DMS 273 (cell line): Measurements from ENCODE around the gene SLC20A1.

Experiments
- DNase-seq: peaks from one replicate; lab custom pipeline; 2025; ENCODE audit not compliant: unreplicated experiment; lab: John Stamatoyannopoulos, UW

SLC20A1 gene

DNA sequence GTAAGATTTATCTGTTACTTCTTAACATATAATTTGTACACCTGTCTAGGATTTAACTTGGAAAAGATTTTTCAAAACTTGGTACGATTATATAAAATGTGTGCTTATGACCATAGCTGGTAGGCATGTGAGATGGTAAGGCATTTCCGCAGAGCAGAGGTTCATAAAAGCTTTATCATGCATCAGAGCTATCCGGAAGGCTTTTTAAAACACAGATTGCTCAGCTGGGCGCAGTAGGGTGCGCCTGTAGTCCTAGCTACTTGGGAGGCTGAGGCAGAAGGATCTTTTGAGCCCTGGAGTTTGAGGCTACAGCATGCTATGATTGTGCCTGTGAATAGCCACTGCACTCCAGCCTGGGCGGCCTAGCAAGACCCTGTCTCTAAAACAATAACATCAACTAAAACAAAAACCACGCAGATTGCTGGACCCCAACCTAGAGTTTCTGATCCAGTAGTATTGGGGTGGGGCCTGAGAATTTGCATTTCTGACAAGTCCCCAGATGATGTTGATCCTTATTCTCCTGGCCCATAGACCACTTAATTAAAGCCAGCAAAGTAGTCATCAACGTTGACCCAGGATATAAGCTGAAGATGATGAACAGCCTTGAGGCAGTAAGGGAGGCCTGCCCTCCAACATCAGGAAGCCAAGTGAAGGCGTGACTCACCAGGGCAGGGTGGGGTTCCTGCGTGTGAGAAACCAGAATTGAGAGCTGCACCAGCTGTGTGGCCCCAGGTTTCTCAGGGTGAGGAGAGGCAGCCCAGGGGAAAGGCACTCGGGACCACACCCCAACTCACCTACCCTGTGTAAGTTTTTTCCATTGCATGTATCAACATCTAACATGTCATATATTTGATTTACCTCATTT lies 21.6 kb upstream of the SLC20A1 start:
- no peak for DNase-seq

DNA sequence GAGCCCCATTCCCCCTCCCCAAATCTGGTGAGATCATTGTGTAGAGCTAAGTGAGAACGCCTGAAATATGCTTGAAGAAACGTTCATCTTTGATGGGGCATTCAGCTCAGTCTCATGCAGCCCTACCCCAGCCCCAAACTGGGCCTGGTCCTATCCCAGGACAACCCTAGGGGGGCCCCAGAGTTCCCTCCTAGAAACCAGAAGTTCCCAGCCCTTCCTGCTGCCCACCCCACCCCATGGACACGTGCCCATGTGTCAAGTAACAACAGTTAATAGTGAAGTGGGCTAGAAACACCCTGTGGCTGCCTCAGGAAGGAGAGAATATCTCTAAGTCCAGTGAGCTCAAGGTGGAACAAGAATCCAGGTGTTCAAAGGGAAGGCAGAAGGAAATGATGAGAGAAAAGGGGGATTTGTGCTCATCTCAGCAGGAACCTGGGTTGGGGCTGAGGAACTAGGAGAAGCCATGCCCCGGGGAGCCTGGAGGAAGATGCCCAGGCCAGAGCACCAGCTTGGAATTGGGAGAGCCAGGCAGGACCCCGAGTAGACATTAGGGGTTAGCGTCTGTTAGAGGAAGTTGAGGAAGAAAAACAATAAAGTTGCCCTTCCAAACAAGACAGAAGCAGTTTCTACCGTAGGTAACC lies 20.1 kb upstream of the SLC20A1 start:
- no peak for DNase-seq

DNA sequence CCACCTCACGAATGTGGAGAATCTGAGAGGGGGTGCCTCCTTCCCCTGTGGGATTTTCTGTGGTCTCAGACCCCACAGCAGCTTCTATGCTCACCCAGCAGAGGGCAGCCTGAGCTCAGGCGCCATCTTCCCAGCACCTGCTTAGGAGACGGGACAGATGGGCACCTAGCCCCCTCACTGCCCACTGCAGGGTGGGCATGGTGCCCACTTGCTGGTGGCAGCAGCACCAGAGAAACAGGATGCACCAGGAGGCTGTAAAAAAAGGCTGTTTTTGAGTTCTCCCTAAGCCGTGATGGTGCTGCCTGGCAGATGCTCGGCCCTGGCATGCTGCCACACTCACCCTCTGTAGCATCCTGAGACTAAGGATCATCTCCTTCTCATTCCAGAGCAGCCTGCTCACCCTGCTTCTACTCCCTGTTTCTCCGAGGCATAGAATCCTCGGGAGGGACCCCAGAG lies 19.1 kb upstream of the SLC20A1 start:
- peak; percentile 96 for DNase-seq

DNA sequence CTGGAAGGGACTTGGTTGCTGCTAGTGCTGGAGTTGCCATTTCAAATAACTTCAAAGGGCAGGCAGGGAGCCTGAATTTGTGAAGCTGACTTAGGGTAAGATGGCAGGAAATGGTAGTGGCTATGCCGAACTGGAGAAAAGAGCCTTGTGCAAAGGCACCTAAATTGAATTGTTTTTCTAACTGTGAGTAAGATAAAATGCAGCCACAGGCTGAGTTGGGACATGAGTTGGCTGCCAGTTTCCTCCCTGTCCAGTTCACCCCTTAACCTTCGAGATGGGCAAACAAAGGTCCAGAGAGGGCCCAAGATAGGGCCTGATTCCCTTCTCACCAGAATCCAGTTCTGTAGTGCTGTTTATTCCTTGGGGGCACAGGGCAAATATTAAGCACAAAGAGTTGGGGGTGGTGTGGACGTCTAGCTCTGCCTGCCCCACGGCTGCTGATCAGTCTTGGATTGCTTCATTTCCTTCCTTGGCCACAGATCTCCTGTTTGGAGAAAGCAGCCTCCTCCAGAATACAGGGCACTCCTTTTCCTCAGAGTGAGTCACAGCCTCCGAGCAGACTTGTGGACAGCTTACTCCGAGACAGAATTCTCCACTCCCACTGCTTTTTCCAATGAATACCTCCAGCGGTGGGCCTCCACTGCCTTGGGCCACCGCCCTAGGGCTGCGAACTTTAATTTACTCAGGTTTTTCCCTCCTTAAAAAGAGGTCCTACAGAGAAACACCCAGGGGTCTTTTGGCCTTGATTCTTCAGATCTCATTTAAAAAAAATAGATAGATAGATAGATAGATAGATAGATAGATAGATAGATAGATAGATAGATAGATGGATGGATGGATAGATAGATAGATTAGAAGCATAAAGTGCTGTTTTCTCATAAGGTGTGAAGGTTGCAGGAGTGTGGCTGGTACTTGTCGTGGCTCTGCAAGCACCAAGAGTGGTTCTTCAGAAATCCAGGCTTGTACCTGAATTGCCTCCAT lies 18.4 kb upstream of the SLC20A1 start:
- no peak for DNase-seq

DNA sequence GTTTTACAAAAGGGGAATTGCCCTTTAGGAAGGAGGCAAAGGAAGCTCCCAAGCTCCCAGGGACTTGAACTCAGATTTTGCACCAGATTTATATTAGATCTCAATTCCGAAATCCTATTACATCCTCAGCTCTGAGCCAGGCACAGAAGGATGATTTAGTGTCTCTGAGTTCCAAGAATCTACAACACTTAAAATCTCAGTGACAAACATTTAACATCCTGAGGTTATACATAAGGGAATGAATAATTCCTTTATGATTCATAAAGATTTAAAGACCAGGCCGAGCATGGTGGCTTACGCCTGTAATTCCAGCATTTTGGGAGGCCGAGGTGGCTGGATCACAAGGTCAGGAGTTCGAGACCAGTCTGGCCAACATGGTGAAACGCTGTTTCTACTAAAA lies 16.5 kb upstream of the SLC20A1 start:
- no peak for DNase-seq

DNA sequence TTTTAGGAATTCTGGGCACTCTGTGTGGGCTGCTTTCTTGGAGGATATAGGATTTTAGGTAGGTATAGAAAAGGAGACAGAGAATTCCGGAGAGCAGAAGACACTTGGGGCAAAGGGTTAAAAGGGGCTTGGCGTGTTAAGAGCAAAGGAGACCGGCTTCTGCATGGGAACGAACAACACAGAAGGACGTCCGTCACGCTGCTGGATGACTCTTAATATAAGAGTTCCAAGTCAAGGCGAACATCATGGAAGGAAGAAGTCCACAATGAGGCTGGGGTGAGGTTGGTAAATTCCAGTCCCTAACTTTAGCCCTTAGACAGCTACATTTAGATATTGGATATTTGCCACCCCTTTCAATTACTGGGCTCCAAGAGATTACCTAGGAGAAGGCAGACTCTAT lies 15.9 kb upstream of the SLC20A1 start:
- no peak for DNase-seq

GRCh38 chr2:112630268-112630667 lies 15.5 kb upstream of the SLC20A1 start:
- DNase-seq: peak; percentile 20

DNA sequence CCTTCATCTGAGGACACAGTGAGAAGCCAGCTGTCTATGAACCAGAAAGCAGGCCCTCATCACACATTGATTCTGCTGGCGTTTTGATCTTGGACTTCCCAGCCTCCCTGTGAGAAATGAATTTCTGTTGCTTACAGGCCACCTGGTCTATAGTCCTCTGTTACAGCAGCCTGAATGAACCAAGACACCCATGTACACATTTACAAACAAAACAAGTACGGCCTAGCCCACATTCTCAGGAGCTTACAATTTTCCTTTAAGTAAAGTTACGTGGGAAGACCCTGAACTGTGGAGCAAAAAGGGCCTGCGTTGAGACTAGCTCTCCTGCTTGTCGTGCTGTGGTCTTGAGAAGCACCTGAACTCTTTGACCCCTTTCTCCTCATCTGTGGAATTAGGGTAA lies 12.0 kb upstream of the SLC20A1 start:
- no peak for DNase-seq

- no peak for DNase-seq
Measured at GRCh38 chr2:112634153-112634873, 11.4 kb upstream of the SLC20A1 start.

- DNase-seq: no peak
Measured at GRCh38 chr2:112634874-112635157, 10.9 kb upstream of the SLC20A1 start.

DNA sequence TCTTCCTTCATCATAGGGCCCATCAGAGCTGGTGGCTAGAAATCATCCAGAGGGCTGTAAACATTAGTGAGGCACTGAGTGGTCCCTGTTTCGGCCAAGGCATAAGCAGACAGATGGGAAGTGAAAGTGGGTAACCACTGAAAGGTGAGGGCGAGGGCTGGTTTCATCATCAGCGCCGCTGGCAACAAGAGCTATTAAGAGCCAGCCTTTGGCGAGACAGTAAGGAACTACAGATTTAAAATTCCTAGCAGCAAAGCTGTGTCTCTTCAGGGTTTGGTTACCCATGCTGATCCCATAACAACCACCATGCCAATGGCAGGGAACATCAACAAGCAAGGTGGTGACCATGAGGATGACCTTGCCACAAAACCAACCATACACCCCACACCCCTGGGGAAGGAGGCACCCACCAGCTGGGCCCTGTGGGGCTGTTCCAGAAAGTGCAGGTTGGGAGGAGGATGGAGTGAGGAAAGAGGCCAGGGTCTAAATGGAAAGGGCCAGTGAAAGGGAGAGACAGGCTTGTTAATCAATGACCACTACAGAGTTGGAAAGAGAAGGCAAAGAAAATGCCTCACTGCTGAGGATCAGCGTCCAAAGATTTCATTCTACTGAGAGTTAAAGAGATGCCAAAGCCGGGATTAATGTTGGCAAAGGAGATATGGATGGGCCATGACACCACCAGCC lies 9.0 kb upstream of the SLC20A1 start:
- DNase-seq: no peak

DNA sequence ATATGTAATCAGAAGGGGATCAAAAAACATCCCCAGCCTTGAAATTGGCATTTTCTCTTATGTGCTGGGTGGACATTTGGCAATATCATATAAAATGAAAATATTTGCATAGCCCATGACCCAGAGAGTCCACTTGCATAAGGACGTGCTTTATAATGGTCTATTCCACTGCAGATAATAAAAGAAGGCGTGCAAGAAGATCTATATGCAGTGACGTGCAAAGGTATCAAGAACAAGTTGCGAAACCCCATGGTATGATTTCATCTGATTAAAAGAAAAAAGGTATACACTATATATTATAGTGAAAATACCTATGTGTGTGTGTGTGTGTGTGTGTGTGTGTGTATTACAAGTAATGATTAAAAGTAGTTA lies 8.5 kb upstream of the SLC20A1 start:
- DNase-seq: no peak

GRCh38 chr2:112639936-112640335 lies 5.8 kb upstream of the SLC20A1 start:
- DNase-seq: no peak

- DNase-seq: no peak
Measured at GRCh38 chr2:112640467-112640799, 5.3 kb upstream of the SLC20A1 start.

DNA sequence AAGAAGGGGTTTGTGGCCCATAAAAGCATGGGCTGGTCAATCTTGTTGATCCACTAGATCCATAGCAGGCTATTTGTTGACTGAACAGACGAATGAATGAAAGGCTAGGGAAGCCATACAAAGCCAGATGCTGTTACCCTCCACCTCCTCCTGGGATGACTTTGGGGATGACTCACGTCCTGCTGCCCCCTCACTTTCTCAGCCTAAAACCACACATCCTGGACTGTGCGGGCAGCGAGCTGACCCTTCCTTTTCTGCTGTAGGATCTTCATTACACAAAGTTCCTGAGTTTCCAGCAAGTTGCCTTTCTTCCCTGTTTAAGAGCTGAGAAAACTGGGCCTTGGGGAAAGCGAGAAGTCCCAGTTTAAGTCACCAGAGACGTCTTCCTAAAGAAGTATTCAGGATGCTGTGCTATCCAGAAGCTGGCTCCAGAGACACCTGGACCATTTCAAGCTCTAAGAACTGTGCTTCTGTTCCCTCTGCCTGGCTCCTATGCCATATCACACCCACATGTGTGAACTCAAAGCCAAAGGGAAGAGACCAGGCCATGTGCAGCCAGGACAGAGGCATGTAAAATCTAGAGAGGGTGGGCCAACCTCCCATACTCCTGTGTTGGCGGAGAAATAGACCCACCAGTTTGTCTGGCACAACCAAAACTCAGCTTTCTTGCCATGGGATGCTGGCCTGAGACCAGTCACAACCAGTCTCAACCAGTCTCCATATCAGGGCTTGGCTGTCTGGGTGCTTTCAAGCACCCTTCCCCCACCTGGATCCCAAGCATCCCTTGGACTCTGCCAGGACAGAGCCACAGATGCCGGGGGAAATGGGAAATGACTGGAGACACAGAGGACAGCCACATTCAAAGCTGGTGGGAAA lies 4.7 kb upstream of the SLC20A1 start:
- DNase-seq: no peak

DNA sequence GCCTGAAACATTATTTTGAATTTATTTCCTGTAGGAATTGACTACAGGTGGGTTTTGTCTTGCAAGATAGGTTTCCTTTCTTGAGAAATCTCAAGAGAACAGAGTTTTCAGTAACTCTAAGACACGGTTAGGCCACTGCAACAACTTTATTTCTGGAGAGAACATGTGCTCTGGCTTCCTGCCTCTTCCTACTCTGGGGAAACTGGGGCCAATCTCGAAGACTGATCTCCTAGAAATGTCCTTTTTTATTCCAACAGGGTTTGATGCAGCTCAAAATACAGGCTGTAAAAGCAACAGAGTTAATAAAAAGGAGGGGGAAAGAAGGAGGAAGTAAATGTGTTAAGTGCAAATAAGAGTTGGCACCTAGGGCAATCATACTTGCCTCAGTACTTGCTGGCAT lies 4.0 kb upstream of the SLC20A1 start:
- no peak for DNase-seq

DNA sequence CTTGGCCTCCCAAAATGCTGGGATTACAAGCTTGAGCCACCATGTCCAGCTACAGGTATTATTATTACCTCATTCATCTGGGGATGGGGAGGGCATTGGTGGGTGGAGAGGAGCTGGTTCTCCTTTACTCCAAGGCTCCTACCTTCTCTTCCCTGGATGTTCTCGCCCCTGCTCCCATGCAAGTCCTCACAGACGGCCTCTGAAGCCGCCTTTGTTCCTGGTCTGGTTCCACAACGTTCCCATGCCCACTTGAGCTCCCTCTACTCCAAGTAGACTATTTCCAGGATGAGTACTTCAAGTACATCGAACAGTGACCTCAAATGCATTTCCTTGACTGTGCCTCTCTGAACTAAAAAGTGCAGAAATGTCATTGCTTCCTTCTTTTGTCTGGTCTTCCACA lies 3.2 kb upstream of the SLC20A1 start:
- DNase-seq: no peak

GRCh38 chr2:112642966-112643365 lies 2.8 kb upstream of the SLC20A1 start:
- no peak for DNase-seq

DNA sequence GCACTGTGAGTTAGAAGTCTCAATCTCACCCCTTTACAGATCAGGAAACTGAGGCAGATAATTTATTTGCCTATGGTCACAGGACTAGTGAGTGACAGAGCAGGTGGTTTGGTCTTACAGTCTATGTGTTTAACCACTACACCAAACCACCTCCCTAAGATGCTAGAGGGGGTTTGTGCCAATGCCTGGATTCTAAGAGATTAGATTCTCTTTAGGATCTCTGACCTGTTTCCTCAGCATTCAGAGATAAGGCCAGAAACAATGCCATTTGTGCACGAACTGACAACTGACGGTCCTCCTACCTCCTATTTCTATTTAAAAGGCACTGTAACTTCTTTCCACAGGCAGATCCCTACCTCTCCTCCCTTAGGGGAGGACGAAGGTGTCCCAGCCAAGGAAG lies 2.3 kb upstream of the SLC20A1 start:
- DNase-seq: no peak
